Endothelial cell of umbilical vein (primary cell): ENCODE measurements around the gene CCNC. TPM values are rescaled to one million over a fixed set of nuclear protein-coding genes. Genes with fewer than 3 reads are reported as not detected.
"Not testable (repeated sequence)": the region's sequence is repeated elsewhere in the genome, so short reads cannot be mapped to it uniquely, and the experiment has no call there.

Experiments used
- BruUV-seq: library from RNA; stranded (reverse); fragments of 400-500 nt; replicated peaks from 2 replicates; lab custom pipeline; 2021; lab: Mats Ljungman, UMichigan
- CTCF ChIA-PET: fragments of 300-600, 350-600 bp; sonication (Branson Sonifier 250); formaldehyde crosslinking; loops from one replicate; lab custom pipeline; 2021; ENCODE audit warnings: antibody characterized with exemption, inconsistent platforms; lab: Charles Lee
- POLR2A ChIA-PET: fragments of 300-600, 350-600 bp; sonication (Branson Sonifier 250); formaldehyde crosslinking; loops from one replicate; lab custom pipeline; 2021; ENCODE audit warnings: antibody characterized with exemption, inconsistent platforms; lab: Charles Lee
- DNase-seq: peaks from one replicate; pipeline ENCODE4 v3.0.0-alpha.2; 2011; ENCODE audit warnings: low read depth, low spot score
- FAIRE-seq: peaks from 2 replicates; lab custom pipeline; 2011; peaks lifted over from hg19 to GRCh38; lab: Jason Lieb, UNC
- H2AFZ ChIP-seq: 2 replicates; pipeline ENCODE4 v1.6.0; 2012; ENCODE audit warnings: low read depth, low read length, control low read depth, inconsistent platforms
- H3K27ac ChIP-seq: 2 replicates; pipeline ENCODE4 v1.5.1; 2011; ENCODE audit warnings: low read depth, mild to moderate bottlenecking, control low read depth, low read length, moderate library complexity; ENCODE audit not compliant: insufficient read depth
- H3K27me3 ChIP-seq, 2 experiments: 2 replicates each; pipeline versions ENCODE4 v1.6.0 to v1.6.1; 2011; ENCODE audit warnings: low read length in 2 of 2, mixed read lengths in 1 of 2; ENCODE audit not compliant: control insufficient read depth in 2 of 2, insufficient read depth in 2 of 2
- H3K36me3 ChIP-seq, 2 experiments: 2 replicates in 1 of 2; 3 replicates in 1 of 2; pipeline ENCODE4 v1.5.1; 2011; ENCODE audit warnings: low read length in 2 of 2, mild to moderate bottlenecking in 1 of 2, moderate library complexity in 1 of 2; ENCODE audit not compliant: control insufficient read depth in 2 of 2, insufficient read depth in 2 of 2; ENCODE audit errors: extremely low read depth in 1 of 2
- H3K4me1 ChIP-seq: 3 replicates; pipeline ENCODE4 v1.5.1; 2011; ENCODE audit warnings: mild to moderate bottlenecking, low read length; ENCODE audit not compliant: control insufficient read depth, insufficient read depth; ENCODE audit errors: extremely low read depth
- H3K4me2 ChIP-seq: 2 replicates; pipeline ENCODE4 v1.6.1; 2011; ENCODE audit warnings: low read length, control low read depth, mixed read lengths; ENCODE audit not compliant: insufficient read depth
- H3K4me3 ChIP-seq, 3 experiments: fragments of 200-600 bp in 1 of 3; sonication (generic), shearing (Covaris generic) in 1 of 3; replicated peaks in 1 of 3; 2 replicates each; pipeline ENCODE4 v1.5.1; 2011 to 2016; ENCODE audit warnings: control low read depth in 3 of 3, low read length in 3 of 3, mild to moderate bottlenecking in 2 of 3, inconsistent platforms in 1 of 3, low read depth in 1 of 3, moderate library complexity in 1 of 3; ENCODE audit not compliant: insufficient read depth in 1 of 3
- H3K79me2 ChIP-seq: 2 replicates; pipeline ENCODE4 v1.6.0; 2012; ENCODE audit warnings: low read length, inconsistent platforms; ENCODE audit not compliant: control insufficient read depth, insufficient read depth
- H3K9ac ChIP-seq: replicated peaks from 2 replicates; pipeline ENCODE3; 2011; ENCODE audit warnings: low read length, control low read depth; ENCODE audit not compliant: insufficient read depth; ENCODE audit errors: extremely low read depth
- H3K9me1 ChIP-seq: replicated peaks from 3 replicates; pipeline ENCODE4 v1.6.0; 2011; ENCODE audit warnings: mild to moderate bottlenecking, low read length; ENCODE audit not compliant: control insufficient read depth, insufficient read depth; ENCODE audit errors: extremely low read depth
- H3K9me3 ChIP-seq: replicated peaks from 2 replicates; pipeline ENCODE4 v1.5.1; 2012; ENCODE audit warnings: low read length, inconsistent platforms; ENCODE audit not compliant: control insufficient read depth, insufficient read depth
- H4K20me1 ChIP-seq: replicated peaks from 2 replicates; pipeline ENCODE3; 2011; ENCODE audit warnings: mild to moderate bottlenecking, low read length; ENCODE audit not compliant: control insufficient read depth, insufficient read depth; ENCODE audit errors: extremely low read depth
- EZH2 ChIP-seq: IDR thresholded peaks from 2 replicates; pipeline ENCODE4 v1.6.1; 2012; ENCODE audit warnings: borderline replicate concordance, low read depth, mild to moderate bottlenecking, moderate library complexity, low read length, inconsistent platforms; ENCODE audit not compliant: severe bottlenecking
- FOS ChIP-seq: IDR thresholded peaks from 2 replicates; pipeline ENCODE4 v1.6.1; 2011; ENCODE audit warnings: mild to moderate bottlenecking, low read length, moderate library complexity, borderline replicate concordance; ENCODE audit not compliant: insufficient read depth
- GATA2 ChIP-seq: IDR thresholded peaks from 2 replicates; pipeline ENCODE4 v1.7.0; 2011; ENCODE audit warnings: low read depth, mild to moderate bottlenecking, moderate library complexity, mixed read lengths, low read length; ENCODE audit not compliant: insufficient read length, insufficient read depth
- dilution Hi-C: fragments of 300-500 bp; cut with MboI; formaldehyde crosslinking; loops from one replicate; pipeline ENCODE4 v1.15.0; 2019; ENCODE audit warnings: low sequenced_read_pairs; ENCODE audit not compliant: extremely low pct_ligation_motif_present
- intact Hi-C: fragments of 100-400 bp; cut with micrococcal nuclease; formaldehyde crosslinking; loops from one replicate; pipeline ENCODE4 v1.10.0; 2022
- polyA plus RNA-seq, 4 experiments: library from polyadenylated mRNA; depleted of rRNA in 3 of 4; stranded (reverse) in 3 of 4; unstranded in 1 of 4; fragments of >200 nt; gene quantifications; 2 replicates each; pipeline versions ENCODE4 v1.2.1 to v1.2.3, GENCODE V29; 2011 to 2012; ENCODE audit warnings: missing spikeins in 1 of 4
- total RNA-seq: library from RNA; stranded (reverse); gene quantifications from 2 replicates; pipeline ENCODE4 v1.2.3, GENCODE V29; 2021

The CCNC gene
- total and polyA plus RNA-seq, 2 donors (not counting 3 experiments of a cell fraction or from before 2014, with no cell fraction given) = 18.2 to 53.5 TPM

DNA sequence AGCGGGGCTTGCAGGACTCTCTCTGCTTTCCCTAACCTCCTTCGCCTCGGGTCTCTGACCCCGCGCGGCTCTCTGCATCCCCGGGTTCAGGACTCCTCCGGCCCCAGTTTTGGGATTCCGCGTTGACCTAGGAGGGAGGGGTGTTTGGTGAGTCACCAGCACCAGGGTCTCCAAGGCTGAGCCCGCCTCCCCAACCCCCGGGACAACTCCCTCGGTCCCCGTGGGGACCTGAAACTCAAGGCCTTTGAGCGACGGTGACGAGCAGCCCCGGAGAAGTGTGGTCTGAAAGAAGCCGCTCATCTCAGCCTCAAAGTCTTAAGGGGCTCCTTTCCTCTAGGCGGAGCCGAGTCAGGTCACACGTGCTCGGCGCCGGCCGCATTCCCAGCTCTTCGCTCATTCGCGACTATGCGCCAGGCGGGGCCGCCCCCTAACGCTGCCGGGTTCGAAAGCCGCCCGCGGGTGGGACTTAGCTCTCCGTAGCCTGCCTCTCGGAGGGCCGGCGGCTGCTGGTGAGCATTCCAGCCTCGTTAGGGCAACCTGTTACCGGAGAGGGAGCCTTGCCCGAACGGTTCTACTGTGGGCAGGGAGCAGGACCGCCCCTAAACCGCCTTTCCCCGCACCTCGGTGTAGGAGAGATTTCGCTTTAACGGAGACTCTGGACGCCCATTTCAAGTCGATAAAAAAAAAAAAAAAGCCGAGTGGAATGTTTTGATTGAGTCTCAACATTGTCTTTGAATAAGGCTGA is 35.1 kb upstream of the CCNC start:
- TF ChIP-seq FOS (no peak), EZH2 (peak; percentile 68)
- no TSS peak for BruUV-seq
- DNase-seq = peak; percentile 38

DNA sequence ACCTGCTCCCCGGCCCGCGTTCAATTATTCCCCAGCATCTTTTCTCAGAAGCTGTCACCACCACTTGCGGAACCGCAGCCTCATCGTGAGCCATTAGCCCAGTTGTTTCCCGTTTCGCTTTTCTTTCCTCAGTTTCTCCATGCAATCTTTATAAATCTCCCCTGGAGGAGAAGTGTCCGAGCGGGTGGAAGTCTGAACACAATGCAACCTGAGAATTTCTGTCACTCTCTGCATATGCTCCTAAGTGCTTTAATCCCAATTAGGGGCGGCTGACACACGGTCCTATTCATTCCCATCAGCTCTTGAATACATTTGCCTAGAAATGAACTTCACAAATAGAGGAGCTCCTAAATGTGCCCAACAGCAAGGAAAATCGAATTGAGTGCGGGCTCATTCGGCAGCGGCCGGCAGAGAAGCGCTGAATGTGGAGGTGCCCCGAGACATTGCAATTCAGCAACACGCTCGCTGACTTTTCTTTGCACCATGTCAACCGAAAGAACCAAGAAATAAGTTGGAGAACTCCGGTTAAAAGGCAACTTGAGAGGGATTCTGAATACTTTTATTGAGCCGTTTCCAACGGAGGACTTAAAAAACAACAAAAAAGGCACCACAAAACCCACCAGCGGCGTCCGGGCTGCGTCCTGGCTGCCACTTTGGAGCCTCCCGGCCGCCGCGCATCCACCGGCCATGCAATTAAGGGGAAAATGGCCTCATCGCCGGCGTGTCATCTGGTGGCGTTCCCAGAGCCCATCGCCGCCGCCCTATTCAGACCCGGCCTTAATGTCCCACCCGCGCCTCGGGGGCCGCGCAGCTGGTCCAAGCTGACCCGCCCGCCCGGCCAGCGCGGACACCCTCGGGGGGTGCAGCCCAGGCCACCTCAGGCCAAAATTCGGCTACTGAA is 34.3 kb upstream of the CCNC start:
- DNase-seq (no peak), FAIRE-seq (no peak)
- H3K36me3 ChIP-seq = no peaks in the 10 kb centered on the region
- H3K9me1 ChIP-seq = no peaks in the 10 kb centered on the region
- no peak overlapping the region for H3K9ac ChIP-seq
- H3K4me1 ChIP-seq = no peaks in the 10 kb centered on the region
- POLR2A ChIA-PET = interaction anchor here (0.6 kb wide), 1 partner anchor 32 kb away, joined by 11 read pairs; no protein-coding TSS in a partner anchor
- H3K27me3 ChIP-seq = peaks cover 72 to 100% of the 10 kb centered on the region in 2 experiments
- H4K20me1 ChIP-seq = no peaks in the 10 kb centered on the region
- H3K27ac ChIP-seq = no peak overlapping the region
- TF ChIP-seq EZH2 (peak; percentile 85), GATA2 (no peak)
- no peaks in the 10 kb centered on the region for H3K79me2 ChIP-seq
- BruUV-seq = no TSS peak
- peak overlapping the region; percentile 4 for H3K4me2 ChIP-seq
- no peak overlapping the region for H2AFZ ChIP-seq
- CTCF ChIA-PET = interaction anchor here (0.6 to 1.5 kb wide), 6 partner anchors 10 to 177 kb away, joined by 3 to 7 read pairs (median 4); partner anchors contain the start of gene CCNC
- dilution Hi-C loops (no loop called here), intact Hi-C loops (loop anchor here (1.0 to 10.0 kb wide), 3 partner anchors 13 to 862 kb away; partner anchors contain the start of genes CCNC and SIM1)
- no peak overlapping the region for H3K4me3 ChIP-seq
- H3K9me3 ChIP-seq = no peaks in the 10 kb centered on the region

More for the DNA sequence above, 35.1 kb upstream of the CCNC start:
- H3K4me3 ChIP-seq = no peak overlapping the region
- no peak overlapping the region for H3K27ac ChIP-seq
- ChIA-PET POLR2A (interaction anchor here (0.6 kb wide), 1 partner anchor 32 kb away, joined by 11 read pairs; no protein-coding TSS in a partner anchor), CTCF (interaction anchor here (1.0 to 1.5 kb wide), 4 partner anchors 9 to 178 kb away, joined by 3 to 7 read pairs (median 4); no protein-coding TSS in a partner anchor)
- FAIRE-seq = peak; percentile 64
- intact Hi-C loops = loop anchor here (1.0 to 10.0 kb wide), 4 partner anchors 14 to 861 kb away; partner anchors contain the start of genes CCNC and SIM1
- no peak overlapping the region for H3K9ac ChIP-seq
- dilution Hi-C loops = no loop called here
- no peaks in the 10 kb centered on the region for H3K9me3 ChIP-seq
- H4K20me1 ChIP-seq = no peaks in the 10 kb centered on the region
- H3K79me2 ChIP-seq = no peaks in the 10 kb centered on the region
- H3K27me3 ChIP-seq = peaks cover 79 to 100% of the 10 kb centered on the region in 2 experiments
- no peaks in the 10 kb centered on the region for H3K36me3 ChIP-seq
- no peaks in the 10 kb centered on the region for H3K9me1 ChIP-seq
- H3K4me2 ChIP-seq = peak overlapping the region; percentile 6
- no peaks in the 10 kb centered on the region for H3K4me1 ChIP-seq
- H2AFZ ChIP-seq = peak overlapping the region; percentile 10

DNA sequence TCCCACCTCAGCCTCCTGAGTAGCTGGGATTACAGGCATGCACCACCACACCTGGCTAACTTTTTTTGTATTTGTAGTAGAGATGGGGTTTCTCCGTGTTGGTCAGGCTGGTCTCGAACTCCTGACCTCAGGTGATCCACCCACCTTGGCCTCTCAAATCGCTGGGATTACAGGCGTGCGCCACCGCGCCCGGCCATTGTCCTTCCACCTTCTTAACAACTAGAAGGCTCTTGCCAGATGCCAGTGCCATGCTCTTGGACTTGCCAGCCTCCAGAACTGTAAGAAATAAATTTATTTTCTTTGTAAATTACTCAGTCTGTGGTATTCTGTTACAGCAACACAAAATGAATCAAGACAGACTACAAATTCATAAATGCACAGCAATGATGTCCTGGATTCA is 26.2 kb upstream of the CCNC start:
- POLR2A ChIA-PET, dilution Hi-C loops, H3K36me3 ChIP-seq, CTCF ChIA-PET, BruUV-seq, H3K27ac ChIP-seq, H3K4me1 ChIP-seq, H3K4me3 ChIP-seq, H3K9ac ChIP-seq, H3K9me3 ChIP-seq, FAIRE-seq, DNase-seq, H3K79me2 ChIP-seq, H4K20me1 ChIP-seq, H2AFZ ChIP-seq, H3K4me2 ChIP-seq, H3K9me1 ChIP-seq: not testable (repeated sequence)
- intact Hi-C loops = loop anchor here (10.0 kb wide), 1 partner anchor 760 kb away; the partner anchor contains the start of gene POU3F2
- peaks cover 67 to 97% of the 10 kb centered on the region in 2 experiments for H3K27me3 ChIP-seq
